Measurements from ENCODE around the gene LYL1. TPM values are rescaled to one million over a fixed set of nuclear protein-coding genes. Genes with fewer than 3 reads are reported as not detected.

LYL1 gene
- total RNA-seq, 1 experiment from 2014 or later: 0.63 TPM

GRCh38 chr19:13083008-13083404 is 19.7 kb downstream of the LYL1 start:
- Histone ChIP-seq H3K4me1 (ENCODE audit: insufficient read depth, low read length) (peaks cover 5% of the 10 kb centered on the region; the same call in 1 of the 2 replicates), H2BK5ac (ENCODE audit: insufficient read length, low read length) (no peak overlapping the region), H4K20me1 (ENCODE audit: control insufficient read depth, insufficient read depth, insufficient read length) (no peaks in the 10 kb centered on the region), H2BK12ac (ENCODE audit: insufficient read length, low read depth, low read length) (no peak overlapping the region), H3T11ph (ENCODE audit: low read length) (no peak overlapping the region), H3K56ac (ENCODE audit: insufficient read length, low read depth, low read length) (no peak overlapping the region), H2BK20ac (ENCODE audit: low read depth, low read length, poor library complexity, severe bottlenecking) (no peak overlapping the region), H3K23ac (ENCODE audit: insufficient read length, low read depth, low read length) (no peak overlapping the region), H3K9me3 (ENCODE audit: control insufficient read depth, low read depth, low read length) (no peaks in the 10 kb centered on the region), H3K27ac (ENCODE audit: insufficient read length, low read depth, low read length) (no peak overlapping the region), H2AK5ac (ENCODE audit: insufficient read length, low read length) (no peak overlapping the region), H2AFZ (ENCODE audit: low read length) (no peak overlapping the region), H3K27me3 (ENCODE audit: insufficient read depth, low read length) (peaks cover 2% of the 10 kb centered on the region; the same call in 1 of the 2 replicates), H4K91ac (ENCODE audit: insufficient read length, low read depth, low read length) (no peak overlapping the region), H3K18ac (ENCODE audit: insufficient read length, low read depth, low read length) (no peak overlapping the region), H3K23me2 (ENCODE audit: insufficient read length, low read depth, low read length, poor library complexity, severe bottlenecking) (peaks cover 2% of the 10 kb centered on the region), H3K4ac (ENCODE audit: low read depth, low read length) (no peak overlapping the region), H3K79me1 (ENCODE audit: insufficient read depth, low read depth, low read length, poor library complexity, severe bottlenecking) (no peaks in the 10 kb centered on the region), H4K5ac (ENCODE audit: insufficient read length, low read depth, low read length) (no peak overlapping the region), H2BK15ac (ENCODE audit: low read depth, low read length) (no peak overlapping the region), H3K9ac (ENCODE audit: extremely low read depth, insufficient read length, low read length) (no peak overlapping the region), H2BK120ac (ENCODE audit: low read depth, low read length, poor library complexity, severe bottlenecking) (no peak overlapping the region), H4K8ac (replicated peaks; ENCODE audit: insufficient read length, low read depth, low read length) (no peak overlapping the region), H3K4me2 (ENCODE audit: insufficient read depth, insufficient read length, low read length) (no peak overlapping the region), H3K79me2 (ENCODE audit: insufficient read depth, low read length) (no peaks in the 10 kb centered on the region), H3K14ac (ENCODE audit: insufficient read depth, low read length) (no peak overlapping the region)
- Mint-ChIP-seq H3K36me3 (ENCODE audit: insufficient read depth in 1 of 3, low read depth in 3 of 3) (no peaks in the 10 kb centered on the region), H3K4me1 (peaks cover 16 to 45% of the 10 kb centered on the region in 2 experiments), H3K9me3 (no peaks in the 10 kb centered on the region), H3K27ac (no peak overlapping the region; a peak in 1 of 7 replicates), H3K4me3 (peak overlapping the region in 1 of 2 experiments; percentile 23; a peak in 1 of 5 replicates), H3K27me3 (ENCODE audit: low read depth) (peaks cover 55% of the 10 kb centered on the region)
- WGBS (ENCODE audit: extremely low coverage, insufficient read length, low lambda C conversion rate): no CpG with 5 or more reads among the region's 7 CpGs
- TF ChIP-seq CTCF (conservative IDR thresholded peaks at IDR 0.05): no peak
- DNase-seq: no peak

All from H9 (cell line).